HL-60 (cell line): ENCODE results near the gene ATXN7.

Experiments
- DNase-seq, 2 experiments: peaks; one replicate each; pipeline ENCODE4 v3.0.0-alpha.2; 2010 to 2020; ENCODE audit warnings: low read depth in 1 of 2, low spot score in 1 of 2
- H3K27ac ChIP-seq: fragments of 250-450 bp; sonication (Bioruptor Pico); replicated peaks from 2 replicates; pipeline ENCODE4 v1.5.1; 2020; ENCODE audit warnings: mild to moderate bottlenecking, moderate library complexity
- H3K27me3 ChIP-seq: fragments of 250-450 bp; sonication (Bioruptor Pico); 2 replicates; pipeline ENCODE4 v1.5.1; 2021; ENCODE audit warnings: mild to moderate bottlenecking, moderate library complexity; ENCODE audit not compliant: insufficient read depth, poor library complexity, severe bottlenecking
- H3K4me3 ChIP-seq: replicated peaks from 2 replicates; pipeline ENCODE4 v1.5.1; 2011; ENCODE audit warnings: mild to moderate bottlenecking, control low read depth, low read length; ENCODE audit not compliant: insufficient read depth
- GABPA ChIP-seq: IDR thresholded peaks from 2 replicates; pipeline ENCODE4 v1.6.1; 2012; ENCODE audit warnings: low read depth
- POLR2AphosphoS5 ChIP-seq: IDR thresholded peaks from 2 replicates; pipeline ENCODE4 v1.6.1; 2012; ENCODE audit warnings: low read depth
- SPI1 ChIP-seq: IDR thresholded peaks from 2 replicates; pipeline ENCODE4 v1.6.1; 2012; ENCODE audit warnings: low read depth, mild to moderate bottlenecking, borderline replicate concordance
- TF ChIP-seq, protein P1 (sequence below): IDR thresholded peaks from one replicate; pipeline ENCODE4 v1.5.1; 2011; ENCODE audit warnings: low read length, control low read depth, inconsistent platforms; ENCODE audit not compliant: insufficient read depth
- TF ChIP-seq, protein P2 (sequence below): IDR thresholded peaks from 2 replicates; pipeline ENCODE4 v1.6.1; 2012; ENCODE audit warnings: low read depth; ENCODE audit not compliant: insufficient replicate concordance

ATXN7 gene

DNA sequence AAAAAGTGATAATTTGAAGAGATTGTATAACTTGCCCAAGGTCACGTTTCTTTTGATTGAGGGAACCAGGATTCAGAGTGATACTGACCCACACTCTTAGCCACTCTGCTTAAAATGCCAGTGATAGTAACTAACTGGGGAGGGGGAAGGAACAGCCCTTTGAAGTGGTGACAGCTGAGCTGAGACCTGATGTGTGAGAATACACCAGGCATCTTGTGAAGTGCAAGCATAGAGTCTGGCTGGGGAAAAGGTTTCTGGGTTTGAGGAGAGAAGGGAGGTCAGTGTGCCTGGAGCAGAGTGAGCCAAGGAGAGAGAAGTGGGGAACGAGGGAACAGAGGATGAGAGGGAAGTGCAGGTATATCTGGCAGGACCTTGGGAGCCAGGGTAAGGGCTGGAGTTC, 83.9 kb downstream of the ATXN7 start:
- no peak for DNase-seq
- H3K27me3 ChIP-seq: no peaks in the 10 kb centered on the region
- TF ChIP-seq GABPA (no peak), POLR2AphosphoS5 (no peak), SPI1 (no peak)
- TF ChIP-seq, protein P1, sequence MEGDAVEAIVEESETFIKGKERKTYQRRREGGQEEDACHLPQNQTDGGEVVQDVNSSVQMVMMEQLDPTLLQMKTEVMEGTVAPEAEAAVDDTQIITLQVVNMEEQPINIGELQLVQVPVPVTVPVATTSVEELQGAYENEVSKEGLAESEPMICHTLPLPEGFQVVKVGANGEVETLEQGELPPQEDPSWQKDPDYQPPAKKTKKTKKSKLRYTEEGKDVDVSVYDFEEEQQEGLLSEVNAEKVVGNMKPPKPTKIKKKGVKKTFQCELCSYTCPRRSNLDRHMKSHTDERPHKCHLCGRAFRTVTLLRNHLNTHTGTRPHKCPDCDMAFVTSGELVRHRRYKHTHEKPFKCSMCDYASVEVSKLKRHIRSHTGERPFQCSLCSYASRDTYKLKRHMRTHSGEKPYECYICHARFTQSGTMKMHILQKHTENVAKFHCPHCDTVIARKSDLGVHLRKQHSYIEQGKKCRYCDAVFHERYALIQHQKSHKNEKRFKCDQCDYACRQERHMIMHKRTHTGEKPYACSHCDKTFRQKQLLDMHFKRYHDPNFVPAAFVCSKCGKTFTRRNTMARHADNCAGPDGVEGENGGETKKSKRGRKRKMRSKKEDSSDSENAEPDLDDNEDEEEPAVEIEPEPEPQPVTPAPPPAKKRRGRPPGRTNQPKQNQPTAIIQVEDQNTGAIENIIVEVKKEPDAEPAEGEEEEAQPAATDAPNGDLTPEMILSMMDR: no peak
- no peak overlapping the region for H3K27ac ChIP-seq
- H3K4me3 ChIP-seq: no peak overlapping the region

DNA sequence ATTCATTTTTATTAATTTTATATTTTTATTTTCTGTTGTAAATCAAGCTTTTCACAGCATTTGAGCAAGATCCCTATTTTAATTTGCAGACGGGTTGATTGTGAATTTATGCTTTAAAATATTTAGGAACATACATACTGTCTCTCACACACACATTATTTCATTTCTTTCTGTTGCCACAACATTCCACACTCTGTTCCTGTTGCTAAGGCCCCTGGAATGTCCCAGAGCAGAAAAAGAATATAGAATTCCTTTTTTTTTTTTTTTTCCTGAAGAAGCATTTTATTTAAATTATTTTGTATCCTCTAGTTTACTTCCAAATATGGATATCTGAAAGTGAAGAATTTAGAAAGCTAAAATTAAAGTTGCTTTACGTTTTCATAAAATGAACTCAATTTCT, 85.3 kb downstream of the ATXN7 start:
- H3K4me3 ChIP-seq: no peak overlapping the region
- no peak overlapping the region for H3K27ac ChIP-seq
- H3K27me3 ChIP-seq: no peaks in the 10 kb centered on the region
- TF ChIP-seq POLR2AphosphoS5 (no peak), SPI1 (no peak), GABPA (no peak)
- TF ChIP-seq, protein P2, sequence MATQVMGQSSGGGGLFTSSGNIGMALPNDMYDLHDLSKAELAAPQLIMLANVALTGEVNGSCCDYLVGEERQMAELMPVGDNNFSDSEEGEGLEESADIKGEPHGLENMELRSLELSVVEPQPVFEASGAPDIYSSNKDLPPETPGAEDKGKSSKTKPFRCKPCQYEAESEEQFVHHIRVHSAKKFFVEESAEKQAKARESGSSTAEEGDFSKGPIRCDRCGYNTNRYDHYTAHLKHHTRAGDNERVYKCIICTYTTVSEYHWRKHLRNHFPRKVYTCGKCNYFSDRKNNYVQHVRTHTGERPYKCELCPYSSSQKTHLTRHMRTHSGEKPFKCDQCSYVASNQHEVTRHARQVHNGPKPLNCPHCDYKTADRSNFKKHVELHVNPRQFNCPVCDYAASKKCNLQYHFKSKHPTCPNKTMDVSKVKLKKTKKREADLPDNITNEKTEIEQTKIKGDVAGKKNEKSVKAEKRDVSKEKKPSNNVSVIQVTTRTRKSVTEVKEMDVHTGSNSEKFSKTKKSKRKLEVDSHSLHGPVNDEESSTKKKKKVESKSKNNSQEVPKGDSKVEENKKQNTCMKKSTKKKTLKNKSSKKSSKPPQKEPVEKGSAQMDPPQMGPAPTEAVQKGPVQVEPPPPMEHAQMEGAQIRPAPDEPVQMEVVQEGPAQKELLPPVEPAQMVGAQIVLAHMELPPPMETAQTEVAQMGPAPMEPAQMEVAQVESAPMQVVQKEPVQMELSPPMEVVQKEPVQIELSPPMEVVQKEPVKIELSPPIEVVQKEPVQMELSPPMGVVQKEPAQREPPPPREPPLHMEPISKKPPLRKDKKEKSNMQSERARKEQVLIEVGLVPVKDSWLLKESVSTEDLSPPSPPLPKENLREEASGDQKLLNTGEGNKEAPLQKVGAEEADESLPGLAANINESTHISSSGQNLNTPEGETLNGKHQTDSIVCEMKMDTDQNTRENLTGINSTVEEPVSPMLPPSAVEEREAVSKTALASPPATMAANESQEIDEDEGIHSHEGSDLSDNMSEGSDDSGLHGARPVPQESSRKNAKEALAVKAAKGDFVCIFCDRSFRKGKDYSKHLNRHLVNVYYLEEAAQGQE: no peak
- TF ChIP-seq, protein P1: no peak
- no peak for DNase-seq

DNA sequence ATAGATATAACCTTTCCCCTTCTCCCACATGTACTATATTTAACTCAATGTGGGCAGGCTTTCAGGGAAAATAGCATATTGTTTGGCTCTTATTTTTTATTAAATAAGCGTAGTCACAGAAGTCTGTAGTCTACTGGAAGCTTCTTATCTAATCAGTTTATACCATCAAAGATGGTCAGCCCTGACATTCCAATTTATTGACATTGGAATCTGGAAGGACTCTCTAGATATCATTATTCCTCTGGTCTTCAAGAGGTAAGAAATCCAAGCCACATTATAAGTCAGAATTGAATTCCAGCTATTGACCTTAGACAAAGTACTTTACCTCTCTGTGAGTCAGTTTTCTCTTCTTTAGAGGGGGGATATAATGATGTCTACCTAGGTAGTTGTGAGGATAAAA, 87.0 kb downstream of the ATXN7 start:
- Histone ChIP-seq H3K27me3 (no peaks in the 10 kb centered on the region), H3K4me3 (no peak overlapping the region), H3K27ac (no peak overlapping the region)
- DNase-seq: no peak
- TF ChIP-seq GABPA: no peak
- TF ChIP-seq, protein P2: no peak
- TF ChIP-seq, protein P1: no peak

DNA sequence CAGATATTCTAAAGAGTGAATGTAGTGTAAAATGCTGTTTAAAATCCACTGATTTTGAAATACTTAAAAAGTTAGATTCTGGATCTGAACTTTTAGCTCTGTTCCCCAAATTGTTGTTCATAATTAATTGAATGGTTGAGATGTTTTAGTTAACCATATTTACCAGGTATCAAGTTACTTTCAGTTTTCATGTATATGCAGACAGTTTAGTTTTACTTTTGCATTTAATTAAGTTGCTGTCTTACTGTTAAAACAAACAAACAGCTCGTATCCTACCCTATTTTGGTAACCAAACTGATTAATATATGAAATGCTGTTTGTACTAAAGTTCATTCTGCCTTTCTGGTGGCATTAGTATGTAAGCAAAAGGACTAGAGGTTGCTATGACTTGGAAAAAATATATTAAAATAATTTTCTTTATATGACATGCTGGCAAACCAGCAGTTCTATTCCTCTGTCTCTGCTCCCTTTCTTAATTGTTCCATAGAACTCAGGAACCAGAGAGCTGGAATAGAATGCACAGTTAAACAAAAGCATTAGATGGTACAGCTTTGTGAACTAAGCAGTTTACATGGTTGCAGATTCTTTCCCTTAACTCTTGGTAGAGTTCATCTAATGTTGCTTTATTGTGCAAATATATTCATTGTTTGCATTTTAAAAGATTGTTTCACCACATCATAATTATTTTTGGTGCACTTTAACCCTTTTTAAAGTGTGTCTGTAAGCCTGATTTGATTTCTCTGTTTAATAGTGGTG, 88.0 kb downstream of the ATXN7 start:
- no peak overlapping the region for H3K4me3 ChIP-seq
- H3K27ac ChIP-seq: no peak overlapping the region
- no peak for DNase-seq
- H3K27me3 ChIP-seq: no peaks in the 10 kb centered on the region
- TF ChIP-seq, protein P2: no peak
- no peak for TF ChIP-seq SPI1
